WTC11 (cell line): ENCODE results near the gene GRK1. TPM values are rescaled to one million over a fixed set of nuclear protein-coding genes. Genes with fewer than 3 reads are reported as not detected.
A peak's percentile ranks its signal among the peaks of the same experiment; 100 is the strongest.

Source experiments
- ATAC-seq: fragments of 200-7000 bp; cut with Tn5 transposase; 2 replicates; pipeline ENCODE4 v1.10.0; 2021; ENCODE audit warnings: mild to moderate bottlenecking, moderate library complexity
- CTCF ChIA-PET: fragments of 300-600 bp; sonication (Branson Sonifier 250); formaldehyde crosslinking; loops from one replicate; lab custom pipeline; 2021; ENCODE audit warnings: antibody characterized with exemption; lab: Charles Lee
- POLR2A ChIA-PET: fragments of 350-600 bp; sonication (Branson Sonifier 250); formaldehyde crosslinking; loops from one replicate; lab custom pipeline; 2021; ENCODE audit warnings: antibody characterized with exemption; lab: Charles Lee
- DNase-seq: peaks from one replicate; pipeline ENCODE4 v3.0.0; 2021; ENCODE audit warnings: low spot score
- H3K27ac Mint-ChIP-seq: 2 replicates; pipeline ENCODE4 v1.8.0; 2021; ENCODE audit warnings: mixed read lengths
- H3K27me3 Mint-ChIP-seq: 2 replicates; pipeline ENCODE4 v1.8.0; 2021; ENCODE audit warnings: low read depth, mild to moderate bottlenecking, moderate library complexity, mixed read lengths
- H3K36me3 Mint-ChIP-seq: 2 replicates; pipeline ENCODE4 v1.8.0; 2021; ENCODE audit warnings: mixed read lengths
- H3K4me1 Mint-ChIP-seq: 2 replicates; pipeline ENCODE4 v1.8.0; 2022; ENCODE audit warnings: mixed read lengths
- H3K4me3 Mint-ChIP-seq: 2 replicates; pipeline ENCODE4 v1.8.0; 2021; ENCODE audit warnings: mild to moderate bottlenecking, moderate library complexity, mixed read lengths
- H3K9me3 Mint-ChIP-seq: 2 replicates; pipeline ENCODE4 v1.8.0; 2021; ENCODE audit warnings: mixed read lengths
- AR ChIP-seq: fragments of 250-450 bp; sonication (Bioruptor Pico); IDR thresholded peaks from 2 replicates; pipeline ENCODE4 v1.9.0; 2021; ENCODE audit warnings: mild to moderate bottlenecking
- ATF6 ChIP-seq: sonication (generic); formaldehyde crosslinking; IDR thresholded peaks from 2 replicates; pipeline ENCODE4 v1.8.1; 2023; ENCODE audit warnings: mild to moderate bottlenecking, missing genetic modification reagents
- CBFB ChIP-seq: sonication (generic); formaldehyde crosslinking; IDR thresholded peaks from 2 replicates; pipeline ENCODE4 v1.8.1; 2022; ENCODE audit warnings: mild to moderate bottlenecking, low read depth, missing genetic modification reagents
- E2F4 ChIP-seq: sonication (generic); formaldehyde crosslinking; IDR thresholded peaks from 2 replicates; pipeline ENCODE4 v1.8.1; 2022; ENCODE audit warnings: low read depth, mild to moderate bottlenecking, moderate library complexity, missing genetic modification reagents, borderline replicate concordance
- E2F5 ChIP-seq: sonication (generic); formaldehyde crosslinking; IDR thresholded peaks from 2 replicates; pipeline ENCODE4 v1.8.1; 2022; ENCODE audit warnings: mild to moderate bottlenecking, moderate library complexity, missing genetic modification reagents
- EMX1 ChIP-seq: fragments of 250-450 bp; sonication (Bioruptor Pico); IDR thresholded peaks from 2 replicates; pipeline ENCODE4 v1.8.0; 2021; ENCODE audit warnings: mild to moderate bottlenecking
- FOXP1 ChIP-seq: sonication (generic); formaldehyde crosslinking; IDR thresholded peaks from 2 replicates; pipeline ENCODE4 v1.8.0; 2022; ENCODE audit warnings: missing genetic modification reagents, mild to moderate bottlenecking, moderate library complexity, borderline replicate concordance
- GTF2I ChIP-seq: fragments of 250-450 bp; sonication (Bioruptor Pico); conservative IDR thresholded peaks from 2 replicates; pipeline ENCODE4 v1.4.0; 2021; ENCODE audit warnings: mild to moderate bottlenecking
- HMGA2 ChIP-seq: fragments of 250-450 bp; sonication (Bioruptor Pico); IDR thresholded peaks from 2 replicates; pipeline ENCODE4 v1.4.0; 2021; ENCODE audit warnings: mild to moderate bottlenecking, moderate library complexity
- MAX ChIP-seq: sonication (generic); formaldehyde crosslinking; IDR thresholded peaks from 2 replicates; pipeline ENCODE4 v1.8.0; 2022; ENCODE audit warnings: mild to moderate bottlenecking, missing genetic modification reagents
- RORB ChIP-seq: fragments of 250-450 bp; sonication (Bioruptor Pico); IDR thresholded peaks from 2 replicates; pipeline ENCODE4 v1.9.0; 2021; ENCODE audit warnings: mild to moderate bottlenecking
- TCF7 ChIP-seq: sonication (generic); formaldehyde crosslinking; IDR thresholded peaks from 2 replicates; pipeline ENCODE4 v1.8.0; 2022; ENCODE audit warnings: mild to moderate bottlenecking, low read depth, missing genetic modification reagents, moderate library complexity
- TEAD1 ChIP-seq: sonication (generic); formaldehyde crosslinking; IDR thresholded peaks from 2 replicates; pipeline ENCODE4 v1.8.0; 2022; ENCODE audit warnings: mild to moderate bottlenecking, missing genetic modification reagents
- TEAD4 ChIP-seq: sonication (generic); formaldehyde crosslinking; IDR thresholded peaks from 2 replicates; pipeline ENCODE4 v1.8.0; 2022; ENCODE audit warnings: mild to moderate bottlenecking, missing genetic modification reagents
- ZNF281 ChIP-seq: sonication (generic); formaldehyde crosslinking; IDR thresholded peaks from 2 replicates; pipeline ENCODE4 v1.8.0; 2023; ENCODE audit warnings: mild to moderate bottlenecking, missing genetic modification reagents
- ZNF671 ChIP-seq: fragments of 250-450 bp; sonication (Bioruptor Pico); IDR thresholded peaks from 2 replicates; pipeline ENCODE4 v1.8.0; 2021; ENCODE audit warnings: mild to moderate bottlenecking
- total RNA-seq: library from RNA; stranded (reverse); gene quantifications from 3 replicates; pipeline ENCODE4 v1.2.3, GENCODE V29; 2021

Gene GRK1
- total RNA-seq, 1 experiment from 2014 or later, result 0.17 TPM

- TF ChIP-seq ZNF281 (CRISPR knock-in tag), result no peak
- no peak for TF ChIP-seq E2F4 (CRISPR knock-in tag)
- no peak for TF ChIP-seq MAX (CRISPR knock-in tag)
- TF ChIP-seq TEAD1, result no peak
- no peak for TF ChIP-seq CBFB (CRISPR knock-in tag)
- TF ChIP-seq, all 79 proteins: peak for 0
Measured at GRCh38 chr13:113630296-113630695, 36.7 kb upstream of the GRK1 start (continued).

GRCh38 chr13:113630804-113631203 lies 36.2 kb upstream of the GRK1 start:
- Mint-ChIP-seq H3K4me1 (0 out of 2 replicates have a peak, but pooled peaks cover 2% of the 10 kb centered on the region), H3K9me3 (no peaks in the 10 kb centered on the region), H3K4me3 (no peak overlapping the region), H3K27me3 (no peaks in the 10 kb centered on the region), H3K36me3 (peaks cover 40% of the 10 kb centered on the region), H3K27ac (no peak overlapping the region)
- no peak for ATAC-seq
- POLR2A ChIA-PET, result no interaction called here
- no peak for DNase-seq
- CTCF ChIA-PET, result no interaction called here
- TF ChIP-seq TCF7 (CRISPR knock-in tag), result no peak
- no peak for TF ChIP-seq ATF6 (CRISPR knock-in tag)
- no peak for TF ChIP-seq FOXP1 (CRISPR knock-in tag)
- TF ChIP-seq RORB (CRISPR knock-in tag), result no peak
- TF ChIP-seq ZNF671, result no peak
- TF ChIP-seq, all 79 proteins: peak for 0

- Mint-ChIP-seq H3K4me1 (0 out of 2 replicates have a peak, but pooled peaks cover 2% of the 10 kb centered on the region), H3K27ac (peak overlapping the region; percentile 18), H3K27me3 (no peaks in the 10 kb centered on the region), H3K36me3 (peaks cover 42% of the 10 kb centered on the region), H3K9me3 (no peaks in the 10 kb centered on the region), H3K4me3 (no peak overlapping the region)
- POLR2A ChIA-PET, result no interaction called here
- CTCF ChIA-PET, result no interaction called here
- no peak for DNase-seq
- TF ChIP-seq EMX1 (no peak), TCF7 (CRISPR knock-in tag) (no peak), E2F5 (CRISPR knock-in tag) (no peak), HMGA2 (CRISPR knock-in tag) (no peak), GTF2I (CRISPR knock-in tag) (no peak), TEAD4 (CRISPR knock-in tag) (no peak), ZNF281 (CRISPR knock-in tag) (no peak), AR (CRISPR knock-in tag) (no peak), CBFB (CRISPR knock-in tag) (no peak)
- ATAC-seq, result no peak
Measured at GRCh38 chr13:113631341-113632095, 35.5 kb upstream of the GRK1 start.
